ENCODE results near the gene MCRIP1.
A peak's percentile ranks its signal among the peaks of the same experiment; 100 is the strongest.

Gene MCRIP1

DNA sequence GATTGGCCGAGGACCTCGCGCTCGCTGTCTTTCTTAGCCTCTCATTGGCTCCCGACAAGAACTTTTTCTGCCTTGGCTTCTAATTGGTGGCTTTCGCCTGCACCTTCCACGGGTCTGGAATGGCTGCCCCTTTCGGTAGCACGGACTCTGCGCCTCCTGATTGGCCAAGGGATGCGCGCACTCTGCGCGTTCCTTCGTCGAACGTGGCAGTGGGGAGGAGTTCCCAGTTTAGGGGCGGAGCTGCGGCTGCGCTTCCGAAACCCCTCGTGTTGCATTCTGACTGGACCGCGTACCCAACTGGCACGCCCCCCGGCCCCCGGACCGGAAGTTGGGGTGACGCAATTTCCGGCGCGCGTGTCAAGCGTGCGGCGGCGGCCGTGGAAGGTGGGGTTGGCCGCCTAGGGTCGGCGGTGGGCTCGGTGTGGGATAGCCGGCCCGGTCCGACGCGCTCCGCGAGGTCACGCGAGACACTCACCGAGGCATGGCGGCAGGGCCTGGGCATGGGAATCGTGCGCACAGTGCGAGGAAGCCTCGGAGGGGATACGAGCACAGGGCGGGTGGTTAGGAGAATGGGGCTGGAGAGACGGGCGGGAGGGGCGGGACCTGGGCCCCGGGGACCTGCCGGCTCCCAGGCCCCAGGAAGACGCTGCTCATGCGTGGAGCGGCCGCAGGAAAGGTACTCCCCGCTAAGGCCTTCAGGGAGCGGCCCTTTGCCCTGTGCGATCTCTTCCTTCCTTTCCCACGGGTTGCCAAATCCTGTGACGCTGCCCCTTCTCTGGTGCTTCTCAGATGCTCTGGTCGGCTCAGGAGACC is 27.9 kb upstream of the MCRIP1 start:
- peak; percentile 98 to 99 (median 98) for DNase-seq (ENCODE audit: low read depth in 4 of 4, low spot score in 1 of 4)

DNA sequence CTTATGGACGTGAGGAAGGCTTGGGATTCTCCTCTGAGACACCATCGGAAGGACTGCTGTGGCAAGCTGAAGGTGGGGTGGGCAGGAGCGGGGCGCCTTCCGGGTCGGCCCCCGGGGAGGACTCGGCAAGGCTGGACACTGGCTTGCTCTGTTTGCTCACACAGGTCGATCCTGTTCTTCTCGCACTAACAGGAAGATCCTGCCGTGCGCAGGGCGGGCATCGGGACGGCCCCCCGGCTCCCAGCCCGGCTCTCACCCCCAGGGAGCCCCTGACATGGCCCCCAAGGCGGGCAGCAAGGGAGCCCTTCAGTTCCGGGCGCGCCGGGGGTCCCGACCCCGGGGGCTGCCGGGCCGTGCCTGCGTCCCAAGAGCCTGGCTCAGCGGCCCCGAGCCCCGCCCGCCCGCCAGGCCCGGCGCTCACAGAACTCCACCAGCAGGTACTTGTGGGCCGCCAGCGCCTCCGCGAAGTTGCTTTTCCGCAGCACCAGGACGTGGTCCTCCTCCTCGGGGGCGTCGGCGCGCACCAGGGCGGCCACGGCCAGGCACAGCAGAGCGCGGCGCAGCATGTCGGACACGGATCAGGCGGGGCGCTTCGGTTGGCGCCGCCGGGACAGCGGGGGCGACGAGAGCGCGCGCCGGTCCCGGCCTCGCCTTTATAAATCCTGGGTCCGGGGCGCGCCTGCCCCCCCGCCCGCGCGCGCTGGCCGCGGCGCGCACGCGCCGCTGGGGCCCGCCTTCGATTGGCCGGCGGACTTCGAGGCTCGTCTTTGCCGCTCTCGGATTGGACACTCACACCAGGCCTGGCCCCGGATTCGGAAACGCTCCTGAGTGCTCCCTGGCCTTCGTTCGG is 27.0 kb upstream of the MCRIP1 start, which contains the start of gene P4HB:
P4HB (minus strand) TSS at position 630 of the 850 bp plus-strand sequence; CDS start at position 566, 64 bp downstream.
- DNase-seq (ENCODE audit: low read depth in 4 of 4, low spot score in 1 of 4), result peak in 2 of 4 experiments; percentile 82 to 91

- no peak for DNase-seq (ENCODE audit: low read depth in 4 of 4, low spot score in 1 of 4)
Observed at GRCh38 chr17:81858967-81859905, 26.1 kb upstream of the MCRIP1 start.

DNA sequence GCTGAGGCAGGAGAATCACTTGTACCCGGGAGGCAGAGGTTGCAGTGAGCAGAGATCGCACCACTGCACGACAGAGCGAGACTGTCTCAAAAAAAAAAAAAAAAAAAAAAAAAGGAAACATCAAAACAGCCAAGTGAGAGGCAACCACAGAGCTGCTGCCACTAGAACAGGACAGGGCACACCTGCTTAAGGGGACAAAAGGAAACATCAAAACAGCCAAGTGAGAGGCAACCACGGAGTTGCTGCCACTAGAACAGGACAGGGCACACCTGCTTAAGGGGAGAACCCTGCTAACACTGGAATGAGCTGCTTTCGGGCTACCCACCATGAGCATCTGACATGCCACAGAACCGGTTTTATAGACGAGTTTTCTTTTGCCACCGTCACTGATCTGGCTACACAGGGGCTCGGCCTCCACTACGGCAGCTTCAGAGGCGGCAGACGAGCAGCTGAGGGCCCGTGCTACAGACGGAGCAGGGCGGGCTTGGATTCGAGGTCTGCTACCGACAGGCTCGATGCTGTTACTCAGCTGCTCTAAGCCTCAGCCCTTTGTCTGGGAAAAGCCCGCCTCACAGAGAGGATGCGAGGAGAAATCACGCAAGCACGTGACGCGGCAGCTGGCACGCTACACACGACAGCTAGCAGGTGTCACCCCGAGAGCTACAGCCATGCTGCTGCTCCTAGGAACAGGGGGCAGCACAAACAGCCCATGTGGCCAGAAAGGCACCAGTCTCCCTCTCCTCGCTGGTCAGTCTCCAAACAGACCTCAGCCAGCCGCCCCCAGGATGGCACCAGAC is 25.3 kb upstream of the MCRIP1 start:
- no peak for DNase-seq (ENCODE audit: low read depth in 4 of 4, low spot score in 1 of 4)

GRCh38 chr17:81854974-81855774 is 22.1 kb upstream of the MCRIP1 start:
- no peak for DNase-seq (ENCODE audit: low read depth in 4 of 4, low spot score in 1 of 4)

GRCh38 chr17:81852237-81852636 is 19.1 kb upstream of the MCRIP1 start:
- DNase-seq (ENCODE audit: low read depth in 4 of 4, low spot score in 1 of 4), result no peak

GRCh38 chr17:81851423-81851822 is 18.3 kb upstream of the MCRIP1 start:
- no peak for DNase-seq (ENCODE audit: low read depth in 4 of 4, low spot score in 1 of 4)

- DNase-seq (ENCODE audit: low read depth in 4 of 4, low spot score in 1 of 4), result no peak
Observed at GRCh38 chr17:81849457-81849856, 16.4 kb upstream of the MCRIP1 start.

DNA sequence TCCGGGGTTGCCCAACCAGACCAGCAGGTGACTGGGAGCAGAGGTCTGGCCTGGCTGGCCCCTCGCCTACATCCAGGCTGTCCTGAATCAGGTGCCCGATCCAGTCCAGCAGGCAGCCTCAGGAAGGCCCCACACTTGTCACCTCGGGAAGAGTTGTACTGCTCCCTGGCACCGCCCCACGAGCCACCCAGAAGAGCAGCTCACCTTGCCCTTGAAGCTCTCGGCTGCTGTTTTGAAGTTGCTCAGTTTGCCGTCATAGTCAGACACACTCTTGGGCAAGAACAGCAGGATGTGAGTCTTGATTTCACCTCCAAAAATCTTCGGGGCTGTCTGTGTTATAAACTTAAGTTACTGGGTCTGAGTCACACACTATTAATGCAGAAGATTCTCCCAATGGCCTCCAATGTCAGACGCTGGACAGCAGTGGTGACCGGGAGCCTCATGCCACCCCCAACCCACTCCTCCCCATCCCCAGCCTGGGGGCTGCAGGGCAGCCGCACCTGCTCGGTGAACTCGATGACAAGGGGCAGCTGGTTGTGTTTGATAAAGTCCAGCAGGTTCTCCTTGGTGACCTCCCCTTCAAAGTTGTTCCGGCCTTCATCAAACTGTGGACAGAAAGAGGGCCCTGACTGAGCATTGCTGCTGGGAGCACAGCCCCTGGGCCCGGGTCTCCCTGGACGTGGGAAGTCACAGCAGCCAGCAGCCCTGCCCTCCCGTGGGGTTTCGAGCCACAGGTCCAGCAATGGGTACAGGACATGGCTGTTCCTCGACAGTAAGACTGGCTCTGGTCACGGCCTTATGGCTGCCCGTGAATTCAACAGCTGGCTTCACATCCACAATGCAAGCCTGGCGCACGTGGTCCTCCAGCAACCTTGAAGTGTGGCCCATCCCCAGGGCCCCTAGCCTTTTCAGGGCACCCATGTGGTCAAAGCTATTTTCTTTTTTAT is 13.9 kb upstream of the MCRIP1 start:
- no peak for DNase-seq (ENCODE audit: low read depth in 4 of 4, low spot score in 1 of 4)

DNA sequence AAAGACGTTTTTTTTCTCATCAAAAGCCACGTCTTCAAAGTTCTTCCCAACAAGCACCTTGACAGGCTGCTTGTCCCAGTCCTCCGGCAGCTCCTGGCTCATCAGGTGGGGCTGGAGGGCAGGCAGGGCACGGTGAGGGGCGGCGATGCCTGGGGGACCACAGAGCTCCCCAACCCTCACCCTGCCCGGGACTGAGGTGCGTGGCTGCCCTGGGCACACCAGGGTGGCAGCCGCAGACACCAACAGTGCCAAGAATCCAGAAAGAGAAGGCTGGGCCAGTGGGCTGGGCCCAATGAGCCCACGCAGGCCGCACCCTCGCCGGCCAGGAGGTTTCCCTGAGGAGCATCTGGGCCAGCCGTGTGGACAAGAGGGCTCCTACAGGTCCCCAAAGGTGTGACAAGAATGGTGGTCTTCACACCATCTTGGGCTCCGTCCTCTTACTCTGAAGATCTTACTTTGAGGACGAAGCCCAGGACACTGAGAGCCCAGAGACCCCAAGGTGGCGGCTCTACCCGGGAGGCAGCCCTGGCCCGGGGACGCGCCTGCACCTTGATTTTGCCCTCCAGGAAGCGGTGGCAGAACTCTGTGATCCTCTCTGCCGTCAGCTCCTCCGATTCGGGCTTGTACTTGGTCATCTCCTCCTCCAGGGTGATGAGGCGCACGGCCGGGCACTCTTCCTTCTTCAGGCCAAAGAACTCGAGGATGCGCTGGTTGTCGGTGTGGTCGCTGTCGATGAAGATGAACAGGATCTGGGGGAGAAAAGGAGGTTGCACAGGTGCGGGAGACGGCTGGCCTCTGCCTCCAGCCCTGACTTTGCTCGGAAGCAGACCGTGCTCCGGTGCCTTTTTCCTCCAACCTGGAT is 13.0 kb upstream of the MCRIP1 start:
- DNase-seq (ENCODE audit: low read depth in 4 of 4, low spot score in 1 of 4), result no peak

DNA sequence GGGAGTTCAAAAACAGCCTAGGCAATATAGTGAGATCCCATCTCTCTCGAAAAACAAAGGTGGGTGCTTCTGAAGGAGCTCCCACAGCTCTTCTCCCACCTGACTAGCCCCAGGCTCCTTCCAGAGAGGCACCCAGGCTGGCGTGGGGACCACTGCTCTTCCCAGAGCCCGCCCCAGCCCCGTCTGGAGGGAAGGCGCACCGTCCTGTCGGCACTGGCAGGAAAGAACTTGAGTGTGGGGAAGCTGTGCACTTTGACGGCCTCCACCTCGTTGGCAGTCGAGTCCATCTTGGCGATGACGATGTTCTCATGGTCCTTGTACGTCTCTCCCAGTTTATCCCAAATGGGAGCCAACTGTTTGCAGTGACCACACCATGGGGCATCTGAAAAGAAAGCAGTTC is 12.3 kb upstream of the MCRIP1 start:
- DNase-seq (ENCODE audit: low read depth in 4 of 4, low spot score in 1 of 4), result no peak

DNA sequence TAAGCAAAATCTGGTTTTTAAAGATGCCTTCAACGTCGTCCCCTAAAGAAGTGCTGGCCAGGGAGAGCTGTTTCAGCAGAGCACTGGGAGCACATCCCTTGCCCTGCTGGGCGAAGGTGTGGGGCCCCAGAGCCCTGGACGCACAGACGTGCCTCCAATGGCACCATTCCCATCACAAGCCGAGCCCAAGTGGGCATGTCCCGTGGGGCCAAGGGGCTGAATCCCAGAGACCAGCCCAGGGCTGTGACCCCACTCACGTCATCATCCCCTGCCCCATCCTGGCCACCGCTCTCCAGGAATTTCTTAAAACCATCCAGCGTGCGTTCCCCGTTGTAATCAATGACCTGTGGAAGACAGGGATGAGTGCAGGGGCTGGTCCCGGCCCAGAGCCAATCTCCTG is 11.8 kb upstream of the MCRIP1 start:
- no peak for DNase-seq (ENCODE audit: low read depth in 4 of 4, low spot score in 1 of 4)

DNA sequence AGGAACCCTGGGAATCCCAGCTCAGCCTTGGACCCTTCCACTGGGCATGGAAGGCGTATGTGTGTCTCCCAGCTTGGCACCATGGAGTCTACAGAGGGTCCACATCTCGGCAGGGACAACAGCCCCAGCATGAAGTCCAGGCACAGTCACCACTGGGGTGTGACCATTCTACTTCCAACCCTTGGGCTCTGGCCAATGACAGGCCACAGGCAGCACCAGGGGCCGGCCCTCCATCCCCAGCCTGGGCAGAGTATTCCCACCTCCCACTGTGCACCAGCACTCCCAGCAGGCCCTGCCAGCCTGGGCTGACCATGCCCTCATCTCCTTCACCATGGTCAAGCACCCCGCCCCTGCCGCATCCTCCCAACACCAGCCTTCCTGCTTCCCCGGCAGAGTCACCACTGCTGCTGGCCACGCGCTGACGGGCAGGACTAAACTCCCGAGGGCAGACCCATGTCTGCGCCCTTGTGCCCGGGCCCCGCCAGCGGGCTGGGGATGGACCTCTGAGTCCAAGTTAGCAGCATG is 11.3 kb upstream of the MCRIP1 start:
- no peak for DNase-seq (ENCODE audit: low read depth in 4 of 4, low spot score in 1 of 4)

DNA sequence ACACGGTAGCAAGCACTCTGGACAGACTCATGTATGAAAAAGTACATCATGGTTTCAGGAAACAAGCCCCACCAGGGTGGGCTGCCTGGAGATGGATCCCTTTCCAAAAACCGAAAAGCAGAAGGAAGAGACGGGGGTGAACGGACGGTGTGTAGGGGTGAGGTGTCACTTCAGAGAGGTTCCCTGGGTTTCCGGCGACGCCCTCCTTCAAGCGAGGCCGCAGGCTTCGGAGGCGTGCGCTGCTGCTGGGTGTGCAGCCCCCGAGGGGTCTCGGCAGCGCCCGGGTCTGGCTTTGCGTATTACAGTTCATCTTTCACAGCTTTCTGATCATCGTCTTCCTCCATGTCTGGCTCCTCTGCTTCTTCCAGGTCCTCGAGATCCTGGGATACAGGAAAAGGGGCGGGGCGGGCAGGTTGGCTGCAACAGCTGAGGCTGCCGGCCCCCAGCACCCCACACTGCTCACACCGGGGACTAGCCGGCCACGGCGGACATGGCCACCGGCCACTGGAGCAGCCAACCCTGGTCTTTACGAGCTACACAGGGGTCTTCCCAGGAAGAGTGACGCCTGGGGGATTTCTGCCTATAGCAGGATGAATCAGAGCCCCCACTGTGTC is 10.7 kb upstream of the MCRIP1 start:
- DNase-seq (ENCODE audit: low read depth in 4 of 4, low spot score in 1 of 4), result no peak

DNA sequence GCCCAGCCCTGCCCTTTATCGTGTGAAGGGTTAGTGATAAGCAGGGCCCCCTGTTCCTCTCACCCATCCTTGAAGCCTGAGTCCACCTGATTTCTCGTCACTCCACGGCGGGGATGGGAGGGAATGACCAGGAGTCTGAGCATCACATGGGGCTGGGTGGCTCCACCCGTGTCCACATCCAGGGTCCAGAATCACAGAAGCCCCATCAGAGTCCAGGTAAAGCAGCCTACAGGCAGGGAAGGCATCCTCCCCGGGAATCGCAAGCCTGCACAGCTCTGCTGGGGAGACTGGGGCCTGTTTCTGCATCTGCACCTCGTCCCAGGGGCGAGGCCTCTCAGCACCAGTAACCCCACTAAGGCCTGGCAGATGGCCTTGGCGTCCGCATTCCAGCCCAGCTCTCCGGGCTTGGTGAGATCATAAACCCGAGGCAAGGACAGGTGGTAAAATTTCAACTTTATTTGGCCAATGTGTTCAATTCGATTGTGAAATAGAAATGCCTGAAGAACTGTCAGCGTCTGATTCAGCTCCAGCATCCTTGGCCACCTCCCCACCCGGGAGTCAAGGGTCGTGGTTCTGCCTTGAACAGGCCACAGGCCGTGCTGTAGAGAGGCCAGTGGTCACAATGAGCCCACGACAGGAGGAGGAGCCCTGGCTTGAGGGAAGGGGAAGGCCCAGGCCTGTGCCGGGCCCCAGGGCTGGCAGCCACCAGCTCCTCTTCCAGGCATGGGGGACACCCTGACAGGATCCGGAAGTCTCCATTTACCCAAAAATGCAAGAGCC is 9.8 kb upstream of the MCRIP1 start:
- no peak for DNase-seq (ENCODE audit: low read depth in 4 of 4, low spot score in 1 of 4)

DNA sequence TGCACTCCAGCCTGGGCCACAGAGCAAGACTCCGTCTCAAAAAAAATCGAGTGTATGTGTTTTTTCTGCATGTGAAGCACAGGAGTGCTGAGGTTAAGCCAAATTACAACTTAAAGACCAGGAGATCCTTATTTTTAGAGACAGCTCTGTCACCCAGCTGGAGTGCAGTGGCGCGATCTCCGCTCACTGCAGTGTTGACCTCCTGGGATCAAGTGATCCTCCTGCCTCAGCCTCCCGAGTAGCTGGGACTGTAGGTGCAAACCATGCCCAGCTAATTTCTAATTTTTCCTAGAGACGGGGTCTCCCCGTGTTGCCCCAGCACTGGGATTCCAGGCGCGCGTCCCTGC is 9.3 kb upstream of the MCRIP1 start:
- DNase-seq (ENCODE audit: low read depth in 4 of 4, low spot score in 1 of 4), result no peak
